Fibroblast of peridontal ligament (primary cell): ENCODE results near the gene CTH.
"Not testable (repeated sequence)": the region's sequence is repeated elsewhere in the genome, so short reads cannot be mapped to it uniquely, and the experiment has no call there.

Experiments used
- DNase-seq: peaks from one replicate; pipeline ENCODE4 v3.0.0-alpha.2; 2010; ENCODE audit errors: extremely low read depth

CTH gene

DNA sequence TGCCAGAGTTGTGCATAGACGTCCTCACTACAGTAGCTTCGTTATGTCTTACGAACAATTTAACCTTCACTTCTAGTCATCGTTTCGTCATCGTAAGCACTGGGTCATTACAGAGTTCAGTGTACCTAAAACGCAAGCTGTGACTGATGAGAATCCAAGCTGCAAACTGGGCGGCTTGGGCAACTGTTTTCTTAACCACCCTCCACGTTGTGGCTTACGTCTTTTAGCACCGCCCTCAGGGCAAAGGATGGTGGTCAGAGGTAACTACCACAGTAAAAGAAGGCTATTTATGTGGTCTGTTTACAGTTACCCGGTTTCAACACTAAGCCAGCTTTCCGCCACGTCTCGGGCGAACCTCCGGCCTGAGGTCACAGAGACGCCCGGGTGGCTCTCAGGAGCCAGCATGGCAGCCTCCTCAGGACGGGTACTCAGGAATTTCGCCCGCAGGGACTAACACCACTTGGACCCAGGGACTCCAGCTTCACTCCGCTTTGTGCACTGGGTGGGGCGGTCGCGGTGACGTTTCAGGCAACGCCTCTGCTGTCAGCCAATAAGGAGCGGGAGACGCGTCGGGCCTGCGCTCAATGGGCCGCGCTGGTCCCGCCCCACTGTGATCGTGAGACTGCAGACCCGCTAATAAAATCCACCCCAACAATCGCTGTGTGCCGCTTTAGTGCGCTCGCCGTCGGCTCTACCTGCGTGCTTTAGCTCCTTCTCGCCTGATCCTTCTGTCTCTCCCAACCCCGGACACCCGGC, at the start of gene CTH:
CTH (plus strand) TSS at position 665 of the 756 bp plus-strand sequence. CDS start 148 bp downstream, outside the sequence.
- DNase-seq: peak; percentile 94

- peak; percentile 58 for DNase-seq
These were observed 49.2 kb upstream of the CTH start for GRCh38 chr1:70361727-70362398.

- no peak for DNase-seq
These were observed 46.6 kb upstream of the CTH start for GRCh38 chr1:70364439-70364838.

- not testable (repeated sequence) for DNase-seq
These were observed 44.6 kb upstream of the CTH start for GRCh38 chr1:70366425-70366952.

- not testable (repeated sequence) for DNase-seq
These were observed 44.1 kb upstream of the CTH start for GRCh38 chr1:70366997-70367396.

DNA sequence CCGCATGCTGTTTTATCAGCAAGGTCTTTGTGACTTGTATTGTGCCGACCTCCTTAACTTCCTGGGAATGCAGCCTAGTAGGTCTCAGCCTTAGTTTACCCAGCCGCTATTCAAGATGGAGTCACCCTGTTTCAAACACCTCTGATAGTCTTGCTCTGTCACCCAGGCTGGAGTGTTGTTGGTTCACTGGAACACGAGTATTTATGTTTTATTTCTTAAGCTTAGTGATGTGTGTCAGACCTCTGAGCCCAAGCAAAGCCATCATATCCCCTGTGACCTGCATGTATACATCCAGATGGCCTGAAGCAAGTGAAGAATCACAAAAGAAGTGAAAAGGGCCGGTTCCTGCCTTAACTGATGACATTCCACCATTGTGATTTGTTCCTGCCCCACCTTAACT, 43.7 kb upstream of the CTH start:
- DNase-seq: not testable (repeated sequence)

- DNase-seq: not testable (repeated sequence)
These were observed 39.5 kb upstream of the CTH start for GRCh38 chr1:70371586-70371985.

DNA sequence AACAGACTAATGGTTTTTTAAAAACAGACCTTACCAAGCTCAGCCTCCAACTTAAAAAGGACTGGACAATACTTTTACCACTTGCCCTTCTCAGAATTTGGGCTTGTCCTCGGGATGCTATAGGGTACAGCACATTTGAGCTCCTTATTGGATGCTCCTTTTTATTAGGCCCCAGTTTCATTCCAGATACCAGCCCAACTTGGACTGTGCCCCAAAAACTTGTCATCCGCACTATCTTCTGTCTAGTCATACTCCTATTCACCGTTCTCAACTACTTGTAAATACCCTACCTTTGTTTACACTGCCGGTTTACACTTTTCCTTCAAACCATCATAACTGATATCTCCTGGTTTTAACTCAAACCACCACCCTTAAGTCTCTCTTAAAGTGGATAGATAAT, 38.6 kb upstream of the CTH start:
- DNase-seq: no peak

DNA sequence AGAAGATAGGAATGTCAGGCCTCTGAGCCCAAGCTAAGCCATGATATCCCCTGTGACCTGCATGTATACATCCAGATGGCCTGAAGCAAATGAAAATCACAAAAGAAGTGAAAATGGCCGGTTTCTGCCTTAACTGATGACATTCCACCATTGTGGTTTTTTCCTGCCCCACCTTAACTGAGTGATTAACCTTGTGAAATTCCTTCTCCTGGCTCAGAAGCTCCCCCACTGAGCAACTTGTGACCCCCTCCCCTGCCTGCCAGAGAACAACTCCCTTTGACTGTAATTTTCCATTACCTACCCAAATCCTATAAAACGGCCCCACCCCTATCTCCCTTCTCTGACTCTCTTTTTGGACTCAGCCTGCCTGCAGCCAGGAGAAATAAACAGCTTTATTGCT, 37.5 kb upstream of the CTH start:
- not testable (repeated sequence) for DNase-seq

- DNase-seq: no peak
These were observed 34.9 kb upstream of the CTH start for GRCh38 chr1:70376196-70376595.

DNA sequence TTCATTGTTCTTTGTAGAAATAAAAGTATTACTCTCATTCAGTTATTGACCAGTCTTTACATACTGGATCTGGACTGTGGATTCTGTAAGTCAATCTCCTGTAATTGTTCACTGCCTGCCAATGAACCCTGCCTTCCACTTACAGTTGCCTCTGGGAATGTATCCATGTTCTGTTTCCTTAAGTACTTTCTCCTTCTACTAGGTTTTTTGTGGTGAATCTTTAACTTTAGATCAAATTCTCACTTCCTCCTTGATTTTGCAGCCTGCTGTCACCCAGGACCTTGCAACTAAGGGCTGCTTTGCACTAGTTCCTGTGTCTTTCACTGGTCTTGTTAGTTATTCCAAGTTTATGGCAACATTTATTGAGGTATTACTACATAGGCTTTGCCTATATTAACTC, 28.4 kb upstream of the CTH start:
- DNase-seq: no peak

- DNase-seq: no peak
These were observed 27.6 kb upstream of the CTH start for GRCh38 chr1:70383483-70383882.

DNA sequence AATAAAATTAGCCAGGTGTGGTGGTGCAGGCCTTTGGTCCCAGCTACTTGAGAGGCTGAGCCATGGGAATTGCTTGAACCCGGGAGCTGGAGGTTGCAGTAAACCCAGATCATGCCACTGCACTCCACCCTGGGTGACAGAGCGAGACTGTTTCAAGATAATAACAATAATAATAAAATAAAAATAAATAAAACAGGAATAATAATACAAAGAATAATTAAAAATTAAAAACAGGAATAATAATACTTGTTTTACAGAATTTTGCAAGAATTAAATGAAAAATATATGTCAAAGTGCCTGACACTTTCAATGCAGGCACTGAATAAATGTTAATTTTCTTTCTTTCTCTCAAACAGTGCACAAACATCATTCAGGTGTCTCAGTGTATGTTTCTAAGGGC, 26.5 kb upstream of the CTH start:
- DNase-seq: no peak

- no peak for DNase-seq
These were observed 25.6 kb upstream of the CTH start for GRCh38 chr1:70385477-70385876.

GRCh38 chr1:70386121-70386520, 24.9 kb upstream of the CTH start:
- no peak for DNase-seq

GRCh38 chr1:70387507-70387906, 23.6 kb upstream of the CTH start:
- DNase-seq: no peak

GRCh38 chr1:70392626-70393025, 18.4 kb upstream of the CTH start:
- DNase-seq: no peak

DNA sequence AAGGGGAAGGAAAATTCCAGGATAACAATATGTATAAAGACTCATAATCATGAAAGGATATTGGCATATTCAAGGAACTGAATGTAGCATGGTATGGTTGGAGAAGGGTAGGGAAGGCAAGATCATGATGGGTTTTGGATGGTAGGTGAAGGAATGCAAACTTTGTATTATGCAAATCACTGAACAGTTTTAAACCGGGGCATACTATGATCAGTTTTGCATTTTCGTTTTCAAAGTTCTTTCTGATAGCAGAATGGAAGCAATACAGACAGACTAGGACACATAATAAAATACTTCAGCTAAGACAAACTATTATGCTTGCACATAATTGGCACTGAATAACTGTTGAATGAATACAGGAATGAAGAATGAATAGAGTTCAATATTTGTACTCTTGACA, 14.5 kb upstream of the CTH start:
- DNase-seq: no peak

DNA sequence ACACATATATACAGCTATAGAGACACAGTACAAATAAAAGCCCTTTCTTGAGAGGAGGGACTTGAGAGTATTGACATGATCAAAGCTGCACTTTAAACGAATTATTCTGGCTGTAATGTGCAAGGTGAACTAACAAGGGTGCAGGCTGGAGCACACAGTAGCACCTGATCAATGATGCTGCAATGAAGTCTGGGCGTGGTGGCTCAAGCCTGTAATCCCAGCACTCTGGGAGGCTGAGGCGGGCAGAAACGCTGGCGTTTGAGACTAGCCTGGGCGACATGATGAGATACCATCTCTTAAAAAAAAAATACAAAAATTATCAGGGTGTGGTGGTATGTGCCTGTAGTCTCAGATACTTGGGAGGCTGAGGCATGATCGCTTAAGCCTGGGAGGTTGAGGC, 14.1 kb upstream of the CTH start:
- no peak for DNase-seq

- DNase-seq: no peak
These were observed 10.7 kb upstream of the CTH start for GRCh38 chr1:70400335-70400734.

DNA sequence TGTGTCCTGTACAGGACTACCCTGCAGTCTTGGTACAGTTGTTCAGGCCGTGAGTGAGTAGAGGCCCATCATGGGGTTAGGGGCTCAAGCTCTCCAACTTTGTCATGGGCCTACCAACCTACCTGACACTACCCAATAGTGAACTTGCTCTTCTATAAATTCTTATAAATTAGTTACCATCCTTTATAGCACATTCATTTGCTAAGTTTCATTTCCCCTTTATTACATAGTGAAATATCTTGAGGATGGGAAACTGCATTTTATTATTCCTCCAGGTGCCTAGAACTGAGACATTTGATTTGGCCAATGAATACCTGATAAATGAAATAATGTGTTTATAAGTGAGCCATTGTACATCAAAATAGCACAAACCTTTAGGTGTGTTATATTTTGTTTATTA, 9.1 kb upstream of the CTH start:
- no peak for DNase-seq

- DNase-seq: no peak
These were observed 7.3 kb upstream of the CTH start for GRCh38 chr1:70403759-70404158.

DNA sequence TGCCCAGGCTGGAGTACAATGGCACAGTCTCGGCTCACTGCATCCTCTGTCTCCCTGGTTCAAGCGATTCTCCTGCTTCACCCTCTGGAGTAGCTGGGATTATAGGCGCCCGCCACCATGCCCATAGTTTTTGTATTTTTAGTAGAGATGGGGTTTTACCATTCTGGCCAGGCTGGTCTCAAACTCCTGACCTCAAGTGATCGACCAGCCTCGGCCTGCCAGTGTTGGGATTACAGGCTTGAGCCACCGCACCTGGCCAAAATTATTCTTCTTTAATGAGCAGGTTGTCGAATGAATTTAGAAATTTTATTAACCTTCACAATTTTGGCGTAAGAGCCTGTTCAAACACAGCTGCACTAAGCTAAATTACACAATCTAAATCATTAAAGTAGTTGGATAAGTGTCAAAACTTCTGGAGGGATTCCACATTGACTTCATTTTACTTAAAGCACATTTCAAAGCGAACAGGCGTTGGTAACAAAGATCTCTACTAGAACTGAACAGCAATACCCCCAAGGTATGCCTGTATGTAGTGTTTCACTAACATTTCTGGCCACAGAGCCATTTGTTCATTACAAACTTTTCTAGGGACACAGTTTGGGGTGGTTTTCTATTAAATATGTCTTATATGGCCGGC, 5.2 kb upstream of the CTH start:
- DNase-seq: no peak
